GM18508 (cell line): ENCODE data around the gene SNCB.
"Not testable (repeated sequence)": the region's sequence is repeated elsewhere in the genome, so short reads cannot be mapped to it uniquely, and the experiment has no call there.

ENCODE experiments used
- ATAC-seq: cut with Tn5 transposase; IDR thresholded peaks from one replicate; pipeline ENCODE4 v1.9.1; 2021; ENCODE audit warnings: moderate number of reproducible peaks; ENCODE audit not compliant: insufficient read depth, unreplicated experiment

Gene SNCB

GRCh38 chr5:176606875-176607274 lies 23.5 kb downstream of the SNCB start:
- no peak for ATAC-seq

GRCh38 chr5:176606032-176606431 lies 24.3 kb downstream of the SNCB start:
- ATAC-seq: no peak

- ATAC-seq: no peak
These were observed 27.2 kb downstream of the SNCB start for GRCh38 chr5:176603091-176603490.

- ATAC-seq: no peak
These were observed 28.3 kb downstream of the SNCB start for GRCh38 chr5:176601901-176602482.

DNA sequence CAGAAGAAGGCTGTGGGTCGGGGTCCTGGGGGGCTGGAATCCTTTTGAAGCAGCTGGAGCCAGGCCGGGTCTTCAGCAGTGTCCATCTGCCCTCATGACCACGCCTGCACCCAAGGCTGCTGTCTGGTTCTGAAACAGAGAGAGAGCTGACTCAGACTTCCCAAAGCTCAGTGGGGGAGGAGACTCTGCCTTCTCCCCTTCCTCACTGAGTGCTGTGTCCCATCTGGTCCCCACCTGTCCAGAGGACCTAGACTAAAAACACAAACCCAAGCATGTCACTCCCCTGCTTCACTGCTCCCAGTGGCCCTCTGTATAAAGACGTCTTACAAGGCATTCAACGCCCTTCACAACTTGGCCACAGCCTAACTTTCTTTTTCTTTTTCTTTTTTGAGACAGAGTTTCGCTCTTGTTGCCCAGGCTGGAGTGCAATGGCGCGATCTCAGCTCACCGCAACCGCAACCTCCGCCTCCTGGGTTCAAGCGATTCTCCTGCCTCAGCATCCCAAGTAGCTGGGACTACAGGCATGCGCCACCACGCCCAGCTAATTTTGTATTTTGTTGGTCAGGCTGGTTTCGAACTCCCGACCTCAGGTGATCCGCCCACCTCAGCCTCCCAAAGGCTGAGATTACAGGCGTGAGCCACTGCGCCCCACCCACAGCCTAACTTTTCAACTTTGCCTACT lies 30.4 kb downstream of the SNCB start:
- ATAC-seq: not testable (repeated sequence)

DNA sequence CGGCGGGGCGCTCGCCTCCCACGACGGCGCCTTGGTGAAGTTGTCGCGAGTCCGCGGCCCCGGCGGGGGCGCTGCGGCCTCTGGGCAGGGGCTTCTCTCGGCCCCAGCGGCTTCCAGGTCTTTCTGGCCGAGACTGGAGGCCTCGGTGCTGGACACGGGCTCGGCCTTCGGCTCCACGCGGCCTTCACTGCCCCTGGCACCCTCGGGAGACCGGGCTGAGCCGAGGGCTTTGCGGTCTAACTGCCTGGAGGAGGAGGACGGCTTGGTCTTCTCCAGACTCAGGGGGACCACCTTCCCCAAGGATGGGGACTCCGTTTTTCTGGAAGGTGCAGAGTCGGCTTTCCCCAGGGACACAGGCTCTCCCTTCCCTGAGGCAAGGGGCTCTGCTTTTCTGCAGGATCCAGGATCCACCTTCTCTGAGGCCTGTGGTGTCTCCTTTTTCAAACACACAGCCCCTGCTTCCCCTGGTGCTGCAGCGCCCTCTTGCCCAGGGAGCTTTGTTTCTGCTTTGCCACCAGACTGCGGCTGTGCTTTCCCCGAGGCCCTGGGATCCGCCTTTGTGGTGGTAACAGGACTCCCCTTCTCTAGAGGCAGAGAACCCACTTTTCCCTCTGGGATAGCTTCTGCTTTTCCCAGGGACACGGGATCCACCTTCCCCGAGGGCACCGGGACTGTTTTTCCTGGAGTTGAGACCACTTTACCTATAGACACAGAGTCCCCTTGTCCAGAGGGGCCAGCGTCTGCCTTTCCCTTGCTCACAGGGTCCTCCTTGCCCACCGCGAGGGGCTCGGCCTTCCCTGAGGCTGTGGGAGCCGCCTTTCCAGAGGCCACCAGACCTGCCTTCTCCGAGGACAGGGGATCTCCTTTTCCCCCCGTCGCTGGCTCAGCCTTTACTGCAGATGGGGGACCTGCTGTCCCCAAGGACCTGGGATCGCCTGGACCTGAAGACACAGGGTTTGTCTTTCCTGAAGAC lies 32.6 kb downstream of the SNCB start:
- no peak for ATAC-seq

DNA sequence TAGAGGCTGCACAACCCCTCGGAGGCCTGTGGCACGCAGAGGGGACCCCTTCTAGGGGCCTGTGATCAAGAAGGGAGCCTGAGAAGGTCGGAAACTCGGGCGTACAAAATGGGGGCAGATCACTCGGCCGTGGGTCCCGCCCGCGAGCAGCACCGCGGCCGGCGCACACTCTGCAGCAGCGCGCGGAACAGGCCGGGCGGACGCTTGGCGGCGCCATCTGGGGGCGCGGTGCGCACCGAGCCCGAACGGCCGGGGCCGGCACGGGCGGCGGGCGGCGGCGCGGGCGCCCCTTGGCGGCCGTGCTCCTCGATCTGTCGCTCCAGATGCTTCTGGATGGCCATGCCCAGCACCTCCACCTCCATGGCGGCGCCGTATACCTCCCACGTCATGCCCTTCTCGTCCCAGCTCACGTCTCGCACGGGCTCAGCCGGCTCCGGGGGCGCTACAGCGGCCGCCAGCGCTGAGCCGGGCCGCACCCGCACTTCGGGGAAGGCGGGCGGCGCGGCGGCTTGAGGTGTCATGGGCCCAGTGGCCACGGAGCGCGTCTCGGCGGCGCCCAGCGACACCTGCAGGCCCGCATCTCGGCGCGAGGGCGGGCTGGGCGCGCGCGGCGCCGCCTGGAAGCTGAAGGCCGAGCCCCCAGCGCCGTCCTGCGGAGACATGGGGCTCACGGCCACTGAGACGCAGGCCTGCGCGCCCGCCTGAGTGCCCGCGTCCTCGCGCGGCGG lies 33.5 kb downstream of the SNCB start:
- no peak for ATAC-seq

- ATAC-seq: no peak
These were observed 34.2 kb downstream of the SNCB start for GRCh38 chr5:176596069-176596644.

DNA sequence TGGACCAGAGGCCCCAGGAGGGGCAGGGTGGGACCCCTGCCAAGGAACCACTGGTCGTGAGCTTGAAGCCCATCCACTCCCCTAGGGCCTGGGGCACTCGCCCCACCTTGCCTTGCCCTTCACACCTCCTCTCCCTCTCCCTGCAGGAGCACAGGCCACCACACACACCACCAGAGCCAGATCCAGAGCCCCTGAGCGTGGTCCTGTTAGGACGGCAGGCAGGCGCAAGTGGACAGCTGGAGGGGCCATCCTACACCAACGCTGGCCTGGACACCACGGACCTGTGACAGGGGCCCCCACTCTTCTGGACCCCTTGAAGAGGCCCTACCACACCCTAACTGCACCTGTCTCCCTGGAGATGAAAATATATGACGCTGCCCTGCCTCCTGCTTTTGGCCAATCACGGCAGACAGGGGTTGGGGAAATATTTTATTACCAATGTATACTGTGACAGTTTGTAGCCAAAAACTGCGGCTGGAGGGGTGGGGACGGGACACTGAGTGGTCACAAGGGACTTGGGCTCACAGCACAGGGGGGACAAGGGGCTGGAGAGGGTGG lies 34.9 kb downstream of the SNCB start:
- ATAC-seq: no peak

GRCh38 chr5:176594554-176594953 lies 35.8 kb downstream of the SNCB start:
- ATAC-seq: no peak

- ATAC-seq: no peak
These were observed 37.0 kb downstream of the SNCB start for GRCh38 chr5:176593273-176593869.

DNA sequence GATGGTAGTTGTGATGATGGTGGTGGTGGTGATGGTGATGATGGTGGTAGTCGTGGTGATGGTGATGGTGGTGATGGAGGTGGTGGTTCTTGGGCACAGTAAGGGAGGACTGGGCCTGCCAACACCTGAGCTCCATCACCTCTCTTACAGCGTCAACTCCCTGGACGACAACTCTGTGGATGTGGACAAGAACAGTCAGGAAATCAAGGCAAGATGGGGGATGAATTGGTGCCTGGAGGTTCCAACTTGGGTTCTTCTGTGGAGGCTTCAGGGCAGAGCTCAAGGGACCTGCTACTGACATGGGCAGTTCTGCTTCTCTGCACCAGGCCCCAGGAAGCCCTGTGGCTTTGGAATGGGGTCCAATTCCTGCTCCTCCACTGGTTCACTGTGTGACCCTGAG lies 37.8 kb downstream of the SNCB start:
- ATAC-seq: no peak

DNA sequence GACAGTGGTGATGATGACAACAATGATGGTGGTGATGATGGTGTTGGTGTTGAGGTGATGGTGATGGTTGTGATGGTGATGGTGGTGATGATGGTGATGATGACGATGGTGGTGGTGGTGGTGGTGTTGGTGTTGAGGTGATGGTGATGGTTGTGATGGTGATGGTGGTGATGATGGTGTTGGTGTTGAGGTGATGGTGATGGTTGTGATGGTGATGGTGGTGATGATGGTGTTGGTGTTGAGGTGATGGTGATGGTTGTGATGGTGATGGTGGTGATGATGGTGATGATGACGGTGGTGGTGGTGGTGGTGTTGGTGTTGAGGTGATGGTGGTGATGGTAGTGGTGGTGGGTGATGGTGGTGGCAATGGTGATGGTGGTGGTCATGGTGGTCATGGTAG lies 38.7 kb downstream of the SNCB start:
- ATAC-seq: not testable (repeated sequence)

GRCh38 chr5:176590035-176590717 lies 40.2 kb downstream of the SNCB start:
- no peak for ATAC-seq

DNA sequence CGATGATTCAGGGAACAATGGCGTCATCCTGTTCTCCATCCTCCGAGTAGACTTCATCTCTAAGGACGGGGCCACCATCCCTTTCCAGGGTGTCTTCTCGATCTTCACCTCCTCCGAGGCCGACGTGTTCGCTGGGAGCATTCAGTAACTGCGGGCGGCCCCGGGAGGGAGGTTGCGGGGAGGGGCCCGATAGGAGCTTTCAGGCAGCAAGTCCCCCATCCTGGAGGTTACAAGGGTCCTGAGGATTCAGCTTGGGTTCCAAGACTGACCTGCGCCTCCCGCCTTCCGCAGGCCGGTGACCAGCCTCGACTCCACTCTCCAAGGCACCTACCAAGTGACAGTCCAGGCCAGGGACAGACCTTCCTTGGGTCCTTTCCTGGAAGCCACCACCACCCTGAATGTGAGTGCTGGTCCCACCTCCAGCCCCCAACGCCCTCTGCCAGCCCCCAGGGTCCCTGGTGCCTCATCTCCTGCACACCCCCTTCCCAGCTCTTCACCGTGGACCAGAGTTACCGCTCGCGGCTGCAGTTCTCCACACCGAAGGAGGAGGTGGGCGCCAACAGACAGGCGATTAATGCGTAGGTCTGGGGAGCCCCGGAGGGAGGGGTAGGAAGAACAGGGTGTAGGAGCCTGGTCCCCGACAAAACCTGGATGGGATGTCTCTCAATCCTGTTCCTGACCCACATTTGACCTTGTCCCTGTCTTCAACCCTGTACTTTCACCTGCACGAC lies 41.1 kb downstream of the SNCB start:
- no peak for ATAC-seq

GRCh38 chr5:176588297-176588696 lies 42.0 kb downstream of the SNCB start:
- ATAC-seq: no peak

GRCh38 chr5:176587398-176587797 lies 42.9 kb downstream of the SNCB start:
- no peak for ATAC-seq

GRCh38 chr5:176583076-176583475 lies 47.3 kb downstream of the SNCB start:
- no peak for ATAC-seq
